G401.6 (cell line): Measurements from ENCODE around the gene LRCH1.

Experiments used
- FAIRE-seq: peaks from 2 replicates; lab custom pipeline; 2012; peaks lifted over from hg19 to GRCh38; lab: Jason Lieb, UNC

The LRCH1 gene

GRCh38 chr13:46712524-46712923 is 159.6 kb downstream of the LRCH1 start:
- FAIRE-seq, result no peak

GRCh38 chr13:46715363-46715762 is 162.4 kb downstream of the LRCH1 start:
- FAIRE-seq, result no peak

GRCh38 chr13:46716821-46717220 is 163.9 kb downstream of the LRCH1 start:
- no peak for FAIRE-seq

- no peak for FAIRE-seq
These were observed 164.3 kb downstream of the LRCH1 start for GRCh38 chr13:46717275-46717674.

GRCh38 chr13:46717856-46718255 is 164.9 kb downstream of the LRCH1 start:
- FAIRE-seq, result no peak

GRCh38 chr13:46720189-46720588 is 167.2 kb downstream of the LRCH1 start:
- no peak for FAIRE-seq

GRCh38 chr13:46721054-46721453 is 168.1 kb downstream of the LRCH1 start:
- FAIRE-seq, result peak; percentile 82

- no peak for FAIRE-seq
These were observed 173.4 kb downstream of the LRCH1 start for GRCh38 chr13:46726347-46726746.

- FAIRE-seq, result no peak
These were observed 175.8 kb downstream of the LRCH1 start for GRCh38 chr13:46728777-46729176.

- FAIRE-seq, result no peak
These were observed 178.6 kb downstream of the LRCH1 start for GRCh38 chr13:46731535-46731934.

GRCh38 chr13:46735425-46735824 is 182.5 kb downstream of the LRCH1 start:
- no peak for FAIRE-seq

GRCh38 chr13:46736541-46737310 is 183.8 kb downstream of the LRCH1 start:
- FAIRE-seq, result no peak

- FAIRE-seq, result no peak
These were observed 185.1 kb downstream of the LRCH1 start for GRCh38 chr13:46738055-46738454.

- FAIRE-seq, result no peak
These were observed 185.8 kb downstream of the LRCH1 start for GRCh38 chr13:46738766-46739165.

GRCh38 chr13:46739447-46740098 is 186.6 kb downstream of the LRCH1 start:
- no peak for FAIRE-seq

- FAIRE-seq, result no peak
These were observed 190.2 kb downstream of the LRCH1 start for GRCh38 chr13:46743191-46743590.

GRCh38 chr13:46745062-46745461 is 192.1 kb downstream of the LRCH1 start:
- no peak for FAIRE-seq

- FAIRE-seq, result no peak
These were observed 192.7 kb downstream of the LRCH1 start for GRCh38 chr13:46745706-46746105.

- no peak for FAIRE-seq
These were observed 194.3 kb downstream of the LRCH1 start for GRCh38 chr13:46747031-46747820.

- no peak for FAIRE-seq
These were observed 195.3 kb downstream of the LRCH1 start for GRCh38 chr13:46748300-46748699.

GRCh38 chr13:46749951-46750350 is 197.0 kb downstream of the LRCH1 start:
- no peak for FAIRE-seq

- no peak for FAIRE-seq
These were observed 199.1 kb downstream of the LRCH1 start for GRCh38 chr13:46751811-46752635.
